Stimulated activated CD8-positive, alpha-beta memory T cell treated with anti-CD3 and anti-CD28 coated beads, Interleukin-12 subunit alpha, Interleukin-12 subunit beta, amount 100 ng/mL, for 1 hour (primary cell): ENCODE results near the gene PDE5A.
"Not testable (repeated sequence)": the region's sequence is repeated elsewhere in the genome, so short reads cannot be mapped to it uniquely, and the experiment has no call there.

Experiments
- DNase-seq: peaks from one replicate; pipeline ENCODE4 v3.0.0-alpha.2; 2020; ENCODE audit warnings: low read depth

Gene PDE5A

GRCh38 chr4:119518915-119519410 is 109.6 kb downstream of the PDE5A start:
- no peak for DNase-seq

DNA sequence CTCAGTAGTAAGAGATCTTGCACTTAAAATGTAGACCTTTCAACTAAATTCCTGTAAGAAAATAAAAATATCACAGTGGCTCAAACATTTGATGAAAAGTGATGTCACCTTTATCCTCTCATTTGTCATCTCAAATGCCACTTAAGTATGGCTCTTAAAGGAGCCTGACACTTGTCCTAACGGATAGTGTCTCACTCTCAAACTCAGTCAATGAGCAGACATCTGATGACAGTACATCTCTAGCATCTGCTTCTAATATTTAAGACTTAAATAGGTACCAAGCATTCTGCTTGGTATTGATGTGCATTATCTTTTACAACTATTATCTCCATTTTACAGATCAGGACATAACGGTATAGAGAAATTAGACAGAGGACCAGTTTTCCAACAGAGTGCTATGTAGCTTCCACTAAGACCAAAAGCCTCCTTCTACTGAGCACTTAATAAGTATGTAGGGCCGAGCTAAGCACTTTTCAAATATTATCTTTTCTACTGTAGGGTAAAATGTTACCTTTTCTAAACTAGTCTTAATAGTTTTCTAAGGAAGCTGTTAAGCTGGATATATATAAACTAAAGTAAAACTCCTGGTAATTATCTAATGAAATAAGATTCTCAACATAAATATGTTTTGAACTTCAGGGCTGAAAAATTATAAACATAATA is 110.2 kb downstream of the PDE5A start:
- no peak for DNase-seq

DNA sequence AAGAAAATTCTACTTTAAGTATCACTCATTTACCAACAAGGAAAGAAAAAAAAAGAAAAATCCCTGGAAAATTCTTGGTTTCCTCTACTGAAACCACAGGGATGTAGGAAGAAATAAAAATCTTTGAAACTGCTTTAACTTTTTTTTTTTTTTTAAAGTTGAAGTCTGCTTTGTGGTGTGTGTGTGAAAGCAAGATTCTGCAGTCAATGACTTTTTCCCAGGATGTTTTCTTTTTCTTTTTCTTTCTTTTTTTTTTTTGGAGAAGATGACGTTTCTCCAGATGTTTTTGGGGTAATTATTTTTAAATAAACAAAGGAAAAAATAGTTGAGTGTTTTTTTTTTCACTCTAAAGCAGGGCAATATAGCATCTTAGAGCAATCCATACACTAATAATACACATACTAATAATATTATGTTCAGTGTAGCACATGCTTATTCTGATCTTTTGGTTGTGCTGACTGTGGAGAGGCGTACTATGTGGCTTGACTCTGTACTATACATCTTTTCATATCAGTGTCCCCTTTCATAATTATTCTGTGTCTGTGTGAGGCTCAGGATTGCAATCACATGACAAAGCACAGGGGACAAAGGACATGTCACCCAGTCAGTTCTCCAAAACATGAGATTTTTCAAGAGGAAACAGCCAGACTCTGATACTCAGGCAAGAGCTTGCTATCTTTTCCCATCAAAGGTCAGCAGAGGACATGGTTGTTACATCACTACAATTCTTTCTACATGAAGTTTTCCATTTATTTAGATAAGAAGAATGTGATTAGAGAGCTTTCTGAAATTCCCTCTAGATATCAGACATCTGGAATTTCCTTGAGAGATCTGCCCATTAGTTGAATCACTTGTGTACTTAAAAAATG is 111.0 kb downstream of the PDE5A start:
- DNase-seq: no peak

- no peak for DNase-seq
Observed at GRCh38 chr4:119512398-119512797, 116.2 kb downstream of the PDE5A start.

DNA sequence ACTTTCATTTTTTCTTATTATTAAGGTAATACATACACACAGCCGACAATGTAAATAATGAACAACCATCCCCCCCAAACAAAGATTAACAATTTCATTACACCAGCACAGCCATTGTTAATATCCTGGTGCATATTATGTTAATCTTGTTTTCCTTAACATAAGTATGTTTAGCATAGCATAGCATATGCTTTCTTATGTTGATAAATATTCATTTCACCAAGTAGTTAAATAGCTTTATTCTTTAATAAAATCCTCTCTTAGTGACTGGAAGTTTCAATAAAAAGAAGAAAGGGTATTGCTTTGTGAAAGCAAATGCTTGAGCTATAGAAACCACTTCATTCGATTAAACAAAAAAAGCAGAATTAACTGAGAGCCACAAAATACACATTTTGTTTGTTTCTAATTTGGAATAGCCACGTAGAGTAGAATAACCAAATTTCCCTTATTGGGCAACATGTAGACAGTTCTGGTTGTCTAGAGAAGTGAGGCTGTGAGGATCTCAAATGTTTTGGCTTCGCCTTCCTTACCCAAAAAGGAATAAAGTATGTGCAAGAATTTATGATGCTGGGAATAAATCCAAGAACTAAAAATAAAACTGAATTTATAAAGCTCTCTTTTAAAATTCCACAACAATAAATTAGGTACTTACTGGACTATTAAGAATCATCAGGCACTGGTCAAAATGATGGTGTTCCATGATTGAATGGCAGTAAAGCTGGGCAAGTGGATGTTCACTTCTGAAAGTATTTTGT is 118.0 kb downstream of the PDE5A start:
- no peak for DNase-seq

DNA sequence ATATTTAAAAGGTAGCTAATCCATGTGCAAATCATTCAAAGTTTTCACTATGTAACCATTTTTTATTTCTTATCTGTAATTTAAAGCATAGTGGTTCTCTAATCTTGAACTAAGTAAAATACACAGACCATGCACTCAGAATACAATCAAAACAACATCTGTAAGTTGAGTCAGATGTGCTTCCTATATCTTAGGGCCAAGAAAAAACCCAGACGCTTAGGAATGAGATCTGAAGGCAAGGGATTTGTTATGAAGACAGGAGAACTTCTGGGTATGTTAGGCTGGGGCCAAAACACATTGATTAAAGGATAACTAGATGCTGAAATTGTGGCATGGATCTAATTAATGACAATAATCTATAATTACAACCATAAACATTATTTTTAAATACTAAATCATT is 120.3 kb downstream of the PDE5A start:
- no peak for DNase-seq

GRCh38 chr4:119506806-119507205 is 121.8 kb downstream of the PDE5A start:
- DNase-seq: no peak

- no peak for DNase-seq
Observed at GRCh38 chr4:119504616-119505015, 124.0 kb downstream of the PDE5A start.

- no peak for DNase-seq
Observed at GRCh38 chr4:119501740-119502139, 126.9 kb downstream of the PDE5A start.

DNA sequence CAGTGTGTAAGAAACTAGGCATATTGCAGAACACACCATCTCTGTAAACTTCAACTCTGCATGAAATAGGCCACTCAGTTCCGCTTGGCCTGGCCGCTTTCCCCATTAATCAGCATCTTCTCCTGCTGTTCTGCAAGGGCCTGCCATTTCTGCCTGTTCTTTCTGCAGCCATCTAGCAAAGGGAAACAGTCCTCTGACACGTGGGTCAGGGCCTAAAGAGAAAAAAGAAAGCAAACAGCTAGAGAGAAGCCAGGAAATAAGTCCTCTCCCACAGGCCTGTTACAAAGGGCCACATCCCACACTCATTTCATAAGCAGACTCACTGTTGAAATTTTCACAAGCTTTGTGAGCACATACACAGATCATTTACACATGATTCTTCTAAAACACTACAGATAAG is 130.1 kb downstream of the PDE5A start:
- no peak for DNase-seq

- DNase-seq: no peak
Observed at GRCh38 chr4:119493886-119494285, 134.7 kb downstream of the PDE5A start.

GRCh38 chr4:119493419-119493818 is 135.2 kb downstream of the PDE5A start:
- no peak for DNase-seq

- DNase-seq: no peak
Observed at GRCh38 chr4:119490335-119490734, 138.3 kb downstream of the PDE5A start.

DNA sequence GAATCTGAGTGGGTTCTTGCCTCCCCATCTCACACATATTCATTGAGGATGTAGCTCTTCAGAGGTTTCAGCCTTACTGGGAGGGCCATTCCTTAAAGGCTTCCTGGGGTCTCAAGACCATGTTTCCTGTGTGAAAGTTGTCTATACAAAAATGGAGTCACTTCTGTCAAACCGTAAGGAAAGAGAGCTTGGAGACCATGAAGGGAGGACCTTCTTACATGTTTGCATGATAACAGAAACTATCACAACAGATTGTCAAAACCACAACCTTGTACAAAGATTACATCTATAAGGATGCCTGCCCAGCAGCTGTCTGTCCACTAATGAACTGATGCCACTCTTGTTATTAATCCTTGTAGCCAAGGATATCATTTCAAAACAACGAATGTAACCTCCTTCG is 139.3 kb downstream of the PDE5A start:
- DNase-seq: no peak

DNA sequence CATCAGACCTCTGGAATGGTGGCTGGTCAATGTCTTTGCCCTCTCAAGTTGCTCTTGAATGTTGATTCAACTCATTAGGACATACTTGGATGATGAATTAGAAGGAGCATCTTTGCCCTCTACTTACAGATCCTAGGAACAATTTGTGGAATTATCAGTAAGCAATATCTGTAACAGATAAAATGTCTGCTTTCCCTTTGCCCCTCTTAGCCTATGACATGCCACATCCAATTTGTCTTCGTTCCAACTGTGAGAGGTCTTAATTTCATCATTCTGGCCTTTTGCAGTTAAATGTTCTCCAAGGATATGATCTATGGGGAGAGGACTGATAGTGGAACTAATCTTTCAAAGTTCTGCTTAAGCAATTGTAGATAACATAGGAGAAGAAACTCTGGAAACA is 148.3 kb downstream of the PDE5A start:
- DNase-seq: no peak

DNA sequence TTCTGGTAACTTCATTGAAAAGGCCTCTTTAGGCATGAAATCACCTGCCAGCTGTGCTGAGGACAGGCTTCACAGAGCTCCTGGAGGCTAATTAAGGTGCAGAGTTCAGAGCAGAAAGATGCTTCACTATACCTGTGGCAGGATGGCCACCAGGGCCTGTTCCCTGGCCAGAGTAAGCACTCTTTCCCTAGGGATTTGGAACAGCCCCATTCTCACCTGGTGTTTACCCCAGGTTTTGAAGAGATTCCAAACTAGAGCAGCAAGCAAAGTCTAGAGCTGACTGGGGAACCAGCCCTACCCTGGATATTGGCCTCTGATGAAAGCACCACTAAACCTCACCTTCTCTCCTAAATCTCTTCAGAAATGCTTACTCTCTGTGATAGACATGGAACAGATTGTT is 148.8 kb downstream of the PDE5A start:
- no peak for DNase-seq

DNA sequence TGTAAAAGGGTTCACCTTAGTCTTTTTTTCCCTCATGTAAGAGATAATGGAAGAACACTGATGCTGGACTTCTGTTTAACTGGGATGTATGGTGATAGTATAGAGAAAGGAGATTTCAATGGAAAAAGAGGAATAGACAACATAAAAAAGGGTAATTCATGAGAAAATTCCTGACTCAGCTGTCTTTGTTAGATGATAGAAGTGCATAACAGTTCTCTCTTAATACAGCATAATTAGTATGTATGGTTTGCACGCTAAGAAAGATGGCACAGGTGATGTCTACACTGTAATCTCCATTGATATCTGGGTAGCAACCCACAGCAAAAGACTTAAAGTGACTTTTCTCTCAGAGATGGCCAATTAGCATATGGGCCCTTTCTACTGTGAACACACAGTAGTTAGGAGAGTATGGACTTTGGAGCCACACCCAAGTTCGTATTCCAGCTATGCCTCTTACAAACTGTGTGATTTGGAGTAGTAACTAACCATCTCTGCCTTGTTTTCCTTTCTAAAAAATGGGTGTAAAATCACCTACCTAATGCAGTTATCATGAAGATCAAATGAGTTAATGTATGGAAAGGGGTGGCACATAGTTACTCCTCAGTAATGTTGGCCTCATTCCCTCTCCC is 149.3 kb downstream of the PDE5A start:
- DNase-seq: no peak

DNA sequence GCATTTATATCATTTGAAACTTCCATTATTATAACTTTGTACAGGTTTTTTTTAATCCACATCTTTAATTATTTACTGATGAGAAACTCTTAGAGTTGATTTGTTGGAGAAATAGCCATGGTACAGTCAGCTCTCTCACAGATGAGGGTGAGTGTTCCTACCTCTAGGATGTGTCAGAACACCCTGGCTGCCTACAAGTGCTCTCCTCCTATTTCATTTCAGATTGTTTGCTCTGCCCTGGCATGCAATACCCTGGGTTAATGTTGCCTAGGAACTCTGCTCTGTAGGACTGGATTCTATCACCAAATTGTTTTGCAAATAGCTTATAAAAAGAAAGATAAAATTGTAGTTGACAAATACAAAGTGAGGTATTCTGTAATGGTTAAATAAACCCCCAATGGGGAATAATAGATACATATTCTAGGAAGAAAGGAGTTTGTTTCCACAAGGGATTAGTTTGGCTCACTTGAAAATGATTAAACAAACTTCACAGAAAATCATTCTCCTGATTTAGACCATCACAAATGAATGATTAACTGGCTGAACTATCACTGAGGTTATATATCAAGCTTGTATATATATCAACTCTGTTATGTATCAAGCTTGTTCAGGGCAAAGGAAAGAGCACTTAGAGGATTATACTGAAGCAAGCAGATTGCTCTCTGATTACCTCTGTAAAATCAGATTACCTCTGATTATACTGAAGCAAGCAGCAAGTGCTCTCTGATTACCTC is 150.0 kb downstream of the PDE5A start:
- DNase-seq: no peak

DNA sequence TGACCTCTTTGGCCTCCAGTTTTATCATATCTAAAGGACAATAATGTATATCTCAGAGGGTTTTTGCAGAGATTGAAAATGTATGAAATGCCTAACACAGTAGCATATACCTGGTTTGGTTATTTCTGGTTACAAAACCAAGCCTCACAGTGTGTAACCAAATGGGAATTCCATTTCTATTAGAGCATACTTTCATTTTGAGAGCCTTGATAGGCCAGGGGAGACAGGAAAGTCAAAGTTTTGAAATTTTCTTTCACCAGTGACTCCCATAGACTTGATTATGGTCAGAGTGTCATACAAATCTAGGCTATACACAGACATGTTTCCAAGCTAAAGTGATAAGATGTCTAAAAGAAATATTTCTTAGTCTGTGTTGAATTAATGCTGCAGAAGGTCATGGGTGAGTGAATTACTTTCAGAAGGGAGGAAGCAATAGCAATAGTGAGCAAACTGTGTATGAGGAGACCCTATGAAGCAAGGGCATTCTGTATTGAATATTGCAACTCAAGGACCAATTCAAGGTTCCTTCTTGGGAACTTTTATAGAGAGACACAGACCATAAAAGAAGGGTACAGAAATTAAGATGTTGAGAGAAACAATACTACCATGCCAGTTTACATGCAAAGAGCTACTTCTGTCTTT is 151.1 kb downstream of the PDE5A start:
- DNase-seq: no peak

DNA sequence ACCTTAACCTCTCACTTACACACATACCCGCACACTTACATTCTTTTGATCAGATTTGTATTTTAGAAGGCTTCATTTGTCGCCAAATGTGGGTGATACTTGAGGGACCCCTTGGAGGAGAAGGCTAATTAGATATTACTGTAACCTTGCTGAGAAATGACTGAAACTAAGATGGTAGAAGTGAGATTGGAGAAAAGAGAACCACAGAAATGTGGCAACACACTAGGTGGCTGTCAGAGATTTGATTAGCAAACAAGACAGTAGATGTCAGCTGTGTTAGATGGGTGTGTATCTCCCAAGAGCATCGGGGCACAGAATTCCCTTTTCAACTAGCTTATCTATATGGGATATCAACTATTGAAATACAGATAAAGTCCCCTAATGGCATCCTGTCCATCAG is 157.3 kb downstream of the PDE5A start:
- DNase-seq: no peak

DNA sequence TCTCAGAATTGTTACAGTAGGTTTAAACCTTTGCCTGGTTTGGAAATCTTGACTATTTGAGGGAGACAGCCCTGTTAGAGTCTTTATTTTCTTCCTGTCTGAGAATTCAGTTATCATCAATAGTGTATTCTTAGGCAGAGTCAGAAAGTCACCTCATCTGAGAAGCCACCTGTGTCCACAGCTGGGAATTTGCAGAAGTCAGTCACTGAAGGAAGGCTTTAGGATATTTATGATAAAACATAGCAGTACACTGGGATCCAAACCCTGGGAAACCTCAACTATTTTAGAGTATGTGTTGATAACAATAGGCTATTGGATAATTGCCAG is 157.9 kb downstream of the PDE5A start:
- DNase-seq: not testable (repeated sequence)
